ENCODE measurements around the gene AP4B1. TPM values are rescaled to one million over a fixed set of nuclear protein-coding genes. Genes with fewer than 3 reads are reported as not detected.

AP4B1 gene
- total and polyA plus RNA-seq, 9 of the 15 experiments (the other 6 are each of a cell fraction or from before 2014, with no cell fraction given), result 15.8 to 36.5 (median 24.6) TPM

GRCh38 chr1:113930499-113931161 lies 26.0 kb upstream of the AP4B1 start (continued):
- TF ChIP-seq ARID3A (IDR thresholded peaks at IDR 0.05; ENCODE audit: borderline replicate concordance, low read depth, low read length) (no peak), GTF2E2 (tag; IDR thresholded peaks at IDR 0.05) (peak; percentile 64; the same call in 1 of the 2 replicates), BHLHE40 (IDR thresholded peaks at IDR 0.05; ENCODE audit: low read length) (0 out of 2 replicates have a peak, but pooled peaks have one; percentile 2), ZC3H4 (CRISPR knock-in tag; IDR thresholded peaks at IDR 0.05; ENCODE audit: borderline replicate concordance) (peak; percentile 2; the same call in 1 of the 2 replicates), ZNF655 (CRISPR knock-in tag; IDR thresholded peaks at IDR 0.05) (no peak), MYNN (IDR thresholded peaks at IDR 0.05) (peak; percentile 91), MYNN (CRISPR knock-in tag; IDR thresholded peaks at IDR 0.05) (no peak; the same call in 1 of the 2 replicates), MITF (IDR thresholded peaks at IDR 0.05) (no peak), SIN3A (IDR thresholded peaks at IDR 0.05; ENCODE audit: borderline replicate concordance in 2 of 2, control insufficient read depth in 1 of 2, low read depth in 2 of 2, low read length in 2 of 2) (0 out of 4 replicates have a peak, but pooled peaks of 1 of the 2 experiments have one; percentile 10), AFF1 (IDR thresholded peaks at IDR 0.05; ENCODE audit: low read depth in 1 of 2, partially characterized antibody in 2 of 2) (peak in 1 of 2 experiments; percentile 7), ZNF445 (CRISPR knock-in tag; IDR thresholded peaks at IDR 0.05; ENCODE audit: low read depth) (no peak), LCOR (CRISPR knock-in tag; IDR thresholded peaks at IDR 0.05) (peak; percentile 18; the same call in 1 of the 2 replicates), ZNF239 (CRISPR knock-in tag; IDR thresholded peaks at IDR 0.05) (no peak), SRSF1 (IDR thresholded peaks at IDR 0.05; ENCODE audit: low read depth, low read length) (no peak), ATF3 (IDR thresholded peaks at IDR 0.05) (peak; percentile 48; the same call in 1 of the 2 replicates), ATF3 (CRISPR knock-in tag; conservative IDR thresholded peaks at IDR 0.05) (peak; percentile 53; the same call in 1 of the 2 replicates), CREB1 (IDR thresholded peaks at IDR 0.05) (no peak), CREB1 (CRISPR knock-in tag; IDR thresholded peaks at IDR 0.05) (0 out of 2 replicates have a peak, but pooled peaks have one; percentile 9)

Data from K562 (cell line).